NB4 (cell line): ENCODE data around the gene MPC1L.

ENCODE experiments used
- POLR2A ChIP-seq: IDR thresholded peaks from 2 replicates; pipeline ENCODE4 v1.6.1; 2011; ENCODE audit warnings: mild to moderate bottlenecking; ENCODE audit not compliant: insufficient read length; ENCODE audit errors: extremely low read depth
- TF ChIP-seq, protein P1 (sequence below): IDR thresholded peaks from one replicate; pipeline ENCODE4 v1.5.1; 2012; ENCODE audit warnings: low read depth, low read length
- TF ChIP-seq, protein P2 (sequence below): IDR thresholded peaks from 2 replicates; pipeline ENCODE4 v1.6.1; 2011; ENCODE audit warnings: low read depth, low read length

DNA sequence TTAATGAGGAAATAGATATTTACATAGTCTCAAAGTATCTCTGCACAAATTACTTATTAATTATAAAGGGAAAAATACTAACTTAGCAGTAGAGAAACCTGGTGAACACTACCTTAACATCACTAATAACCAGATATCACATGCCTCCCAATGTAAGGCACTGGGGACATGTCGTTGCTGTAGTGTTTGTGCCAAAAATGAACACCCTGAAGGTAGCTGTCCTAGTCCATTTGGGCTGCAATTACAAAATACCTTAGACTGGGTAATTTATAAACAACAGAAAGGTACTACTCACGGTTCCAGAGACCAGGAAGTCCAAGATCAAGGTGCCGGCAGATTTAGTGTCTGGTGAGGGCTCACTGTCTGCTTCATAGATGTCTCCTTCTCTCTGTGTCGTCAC lies 10.7 kb upstream of the MPC1L start:
- TF ChIP-seq, protein P1, sequence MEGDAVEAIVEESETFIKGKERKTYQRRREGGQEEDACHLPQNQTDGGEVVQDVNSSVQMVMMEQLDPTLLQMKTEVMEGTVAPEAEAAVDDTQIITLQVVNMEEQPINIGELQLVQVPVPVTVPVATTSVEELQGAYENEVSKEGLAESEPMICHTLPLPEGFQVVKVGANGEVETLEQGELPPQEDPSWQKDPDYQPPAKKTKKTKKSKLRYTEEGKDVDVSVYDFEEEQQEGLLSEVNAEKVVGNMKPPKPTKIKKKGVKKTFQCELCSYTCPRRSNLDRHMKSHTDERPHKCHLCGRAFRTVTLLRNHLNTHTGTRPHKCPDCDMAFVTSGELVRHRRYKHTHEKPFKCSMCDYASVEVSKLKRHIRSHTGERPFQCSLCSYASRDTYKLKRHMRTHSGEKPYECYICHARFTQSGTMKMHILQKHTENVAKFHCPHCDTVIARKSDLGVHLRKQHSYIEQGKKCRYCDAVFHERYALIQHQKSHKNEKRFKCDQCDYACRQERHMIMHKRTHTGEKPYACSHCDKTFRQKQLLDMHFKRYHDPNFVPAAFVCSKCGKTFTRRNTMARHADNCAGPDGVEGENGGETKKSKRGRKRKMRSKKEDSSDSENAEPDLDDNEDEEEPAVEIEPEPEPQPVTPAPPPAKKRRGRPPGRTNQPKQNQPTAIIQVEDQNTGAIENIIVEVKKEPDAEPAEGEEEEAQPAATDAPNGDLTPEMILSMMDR, result no peak
- no peak for TF ChIP-seq POLR2A
- TF ChIP-seq, protein P2, sequence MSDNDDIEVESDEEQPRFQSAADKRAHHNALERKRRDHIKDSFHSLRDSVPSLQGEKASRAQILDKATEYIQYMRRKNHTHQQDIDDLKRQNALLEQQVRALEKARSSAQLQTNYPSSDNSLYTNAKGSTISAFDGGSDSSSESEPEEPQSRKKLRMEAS, result no peak
